ENCODE results near the gene SLC25A1. TPM values are rescaled to one million over a fixed set of nuclear protein-coding genes. Genes with fewer than 3 reads are reported as not detected.
"Not testable (repeated sequence)": the region's sequence is repeated elsewhere in the genome, so short reads cannot be mapped to it uniquely, and the experiment has no call there.

The SLC25A1 gene
- total RNA-seq, 1 experiment from 2014 or later = 120 TPM

GRCh38 chr22:19164425-19164824 is 14.1 kb downstream of the SLC25A1 start:
- Mint-ChIP-seq H3K27me3 (ENCODE audit: unreplicated experiment) (peaks cover 35% of the 10 kb centered on the region), H3K36me3 (ENCODE audit: insufficient read depth, unreplicated experiment) (no peaks in the 10 kb centered on the region), H3K27ac (ENCODE audit: unreplicated experiment) (no peak overlapping the region), H3K4me3 (ENCODE audit: low read depth, unreplicated experiment) (no peak overlapping the region), H3K4me1 (ENCODE audit: low read depth, unreplicated experiment) (peaks cover 10% of the 10 kb centered on the region), H3K9me3 (ENCODE audit: low read depth, unreplicated experiment) (no peaks in the 10 kb centered on the region)
- no peak for DNase-seq
- CTCF ChIA-PET = no interaction called here
- no peak for TF ChIP-seq CTCF (IDR thresholded peaks at IDR 0.05; ENCODE audit: unreplicated experiment)
- intact Hi-C loops (cut with micrococcal nuclease; ENCODE audit: unreplicated experiment) = no loop called here
- BruUV-seq (replicated peaks) = no TSS peak

- CTCF ChIA-PET = interaction anchor here (0.6 to 1.6 kb wide), 4 partner anchors 14 to 349 kb away, joined by 3 to 6 read pairs (median 3); partner anchors contain the start of genes ESS2 and SLC25A1
- intact Hi-C loops (cut with micrococcal nuclease; ENCODE audit: unreplicated experiment) = not testable (repeated sequence)
These were observed 19.9 kb downstream of the SLC25A1 start for GRCh38 chr22:19158649-19159048.

GRCh38 chr22:19156109-19156508 is 22.4 kb downstream of the SLC25A1 start:
- H3K4me1 Mint-ChIP-seq (ENCODE audit: low read depth, unreplicated experiment); intact Hi-C loops (cut with micrococcal nuclease; ENCODE audit: unreplicated experiment); BruUV-seq (replicated peaks); H3K27ac Mint-ChIP-seq (ENCODE audit: unreplicated experiment); DNase-seq; H3K36me3 Mint-ChIP-seq (ENCODE audit: insufficient read depth, unreplicated experiment); H3K9me3 Mint-ChIP-seq (ENCODE audit: low read depth, unreplicated experiment); H3K4me3 Mint-ChIP-seq (ENCODE audit: low read depth, unreplicated experiment): not testable (repeated sequence)
- peaks cover 35% of the 10 kb centered on the region for H3K27me3 Mint-ChIP-seq (ENCODE audit: unreplicated experiment)
- CTCF ChIA-PET = interaction anchor here (1.6 kb wide), 1 partner anchor 12 kb away, joined by 4 read pairs; the partner anchor contains the start of gene ESS2

More at GRCh38 chr22:19158649-19159048, 19.9 kb downstream of the SLC25A1 start:
- not testable (repeated sequence) for H3K9me3 Mint-ChIP-seq (ENCODE audit: low read depth, unreplicated experiment); BruUV-seq (replicated peaks); H3K4me3 Mint-ChIP-seq (ENCODE audit: low read depth, unreplicated experiment); H3K27me3 Mint-ChIP-seq (ENCODE audit: unreplicated experiment); DNase-seq; H3K27ac Mint-ChIP-seq (ENCODE audit: unreplicated experiment); H3K4me1 Mint-ChIP-seq (ENCODE audit: low read depth, unreplicated experiment); H3K36me3 Mint-ChIP-seq (ENCODE audit: insufficient read depth, unreplicated experiment)

GRCh38 chr22:19152942-19153883 is 25.3 kb downstream of the SLC25A1 start:
- Mint-ChIP-seq H3K36me3 (ENCODE audit: insufficient read depth, unreplicated experiment) (no peaks in the 10 kb centered on the region), H3K4me1 (ENCODE audit: low read depth, unreplicated experiment) (no peaks in the 10 kb centered on the region), H3K4me3 (ENCODE audit: low read depth, unreplicated experiment) (no peak overlapping the region), H3K27ac (ENCODE audit: unreplicated experiment) (no peak overlapping the region), H3K9me3 (ENCODE audit: low read depth, unreplicated experiment) (no peaks in the 10 kb centered on the region), H3K27me3 (ENCODE audit: unreplicated experiment) (peaks cover 45% of the 10 kb centered on the region)
- DNase-seq = no peak
- TF ChIP-seq CTCF (IDR thresholded peaks at IDR 0.05; ENCODE audit: unreplicated experiment) = no peak
- no TSS peak for BruUV-seq (replicated peaks)
- CTCF ChIA-PET = interaction anchor here (0.6 kb wide), 1 partner anchor 22 kb away, joined by 3 read pairs; no protein-coding TSS in a partner anchor
- intact Hi-C loops (cut with micrococcal nuclease; ENCODE audit: unreplicated experiment) = no loop called here

- Mint-ChIP-seq H3K27me3 (ENCODE audit: unreplicated experiment) (peaks cover 61% of the 10 kb centered on the region), H3K4me1 (ENCODE audit: low read depth, unreplicated experiment) (no peaks in the 10 kb centered on the region), H3K27ac (ENCODE audit: unreplicated experiment) (no peak overlapping the region), H3K36me3 (ENCODE audit: insufficient read depth, unreplicated experiment) (no peaks in the 10 kb centered on the region), H3K9me3 (ENCODE audit: low read depth, unreplicated experiment) (no peaks in the 10 kb centered on the region), H3K4me3 (ENCODE audit: low read depth, unreplicated experiment) (no peak overlapping the region)
- TF ChIP-seq CTCF (IDR thresholded peaks at IDR 0.05; ENCODE audit: unreplicated experiment) = no peak
- BruUV-seq (replicated peaks) = no TSS peak
- CTCF ChIA-PET = no interaction called here
- intact Hi-C loops (cut with micrococcal nuclease; ENCODE audit: unreplicated experiment) = no loop called here
- DNase-seq = no peak
These were observed 27.0 kb downstream of the SLC25A1 start for GRCh38 chr22:19151329-19152191.
